Measurements from ENCODE around the gene ELFN2.

- TF ChIP-seq, protein P1, sequence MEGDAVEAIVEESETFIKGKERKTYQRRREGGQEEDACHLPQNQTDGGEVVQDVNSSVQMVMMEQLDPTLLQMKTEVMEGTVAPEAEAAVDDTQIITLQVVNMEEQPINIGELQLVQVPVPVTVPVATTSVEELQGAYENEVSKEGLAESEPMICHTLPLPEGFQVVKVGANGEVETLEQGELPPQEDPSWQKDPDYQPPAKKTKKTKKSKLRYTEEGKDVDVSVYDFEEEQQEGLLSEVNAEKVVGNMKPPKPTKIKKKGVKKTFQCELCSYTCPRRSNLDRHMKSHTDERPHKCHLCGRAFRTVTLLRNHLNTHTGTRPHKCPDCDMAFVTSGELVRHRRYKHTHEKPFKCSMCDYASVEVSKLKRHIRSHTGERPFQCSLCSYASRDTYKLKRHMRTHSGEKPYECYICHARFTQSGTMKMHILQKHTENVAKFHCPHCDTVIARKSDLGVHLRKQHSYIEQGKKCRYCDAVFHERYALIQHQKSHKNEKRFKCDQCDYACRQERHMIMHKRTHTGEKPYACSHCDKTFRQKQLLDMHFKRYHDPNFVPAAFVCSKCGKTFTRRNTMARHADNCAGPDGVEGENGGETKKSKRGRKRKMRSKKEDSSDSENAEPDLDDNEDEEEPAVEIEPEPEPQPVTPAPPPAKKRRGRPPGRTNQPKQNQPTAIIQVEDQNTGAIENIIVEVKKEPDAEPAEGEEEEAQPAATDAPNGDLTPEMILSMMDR (conservative IDR thresholded peaks at IDR 0.05; ENCODE audit: low read depth, low read length): no peak
- no peak for TF ChIP-seq EZH2 (IDR thresholded peaks at IDR 0.05; ENCODE audit: low read length, unreplicated experiment)
- TF ChIP-seq EZH2phosphoT487 (IDR thresholded peaks at IDR 0.05; ENCODE audit: borderline replicate concordance, low read length): no peak
Observed at GRCh38 chr22:37390075-37390474, 37.2 kb downstream of the ELFN2 start.
